ENCODE data around the gene PRR22. TPM values are rescaled to one million over a fixed set of nuclear protein-coding genes. Genes with fewer than 3 reads are reported as not detected.

The PRR22 gene
- total and polyA plus RNA-seq, 2 donors (not counting 3 experiments of a cell fraction or from before 2014, with no cell fraction given) = 1.4 to 3.4 TPM

DNA sequence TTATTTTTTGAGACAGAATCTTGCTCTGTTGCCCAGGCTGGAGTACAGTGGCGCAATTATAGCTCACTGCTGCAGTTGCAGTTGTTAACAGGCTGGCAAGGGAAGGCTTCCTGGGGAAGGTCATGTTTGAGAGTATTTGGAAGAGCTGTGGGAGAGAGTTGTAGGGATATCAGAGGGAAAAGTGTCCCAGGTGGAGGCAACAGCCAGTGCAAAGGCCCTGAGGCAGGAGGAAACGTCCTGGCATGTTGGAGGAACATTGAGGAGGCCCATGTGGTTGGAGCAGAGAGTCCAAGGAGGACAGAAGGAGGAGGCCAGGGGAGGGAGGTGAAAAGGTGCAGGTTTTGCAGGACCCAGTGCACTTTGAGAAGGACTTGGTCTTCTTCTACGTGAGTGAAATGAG lies 8.6 kb upstream of the PRR22 start:
- FAIRE-seq (no peak), DNase-seq (ENCODE audit: low read depth, low spot score) (no peak)
- Histone ChIP-seq H3K36me3 (ENCODE audit: control insufficient read depth in 2 of 2, extremely low read depth in 1 of 2, insufficient read depth in 2 of 2, low read length in 2 of 2) (peaks cover 4 to 11% of the 10 kb centered on the region in 2 experiments), H3K9me1 (replicated peaks; ENCODE audit: control insufficient read depth, extremely low read depth, insufficient read depth, low read length) (no peaks in the 10 kb centered on the region), H3K9ac (replicated peaks; ENCODE audit: extremely low read depth, insufficient read depth, low read length) (no peak overlapping the region), H3K79me2 (ENCODE audit: control insufficient read depth, insufficient read depth, low read length) (peaks cover 8% of the 10 kb centered on the region), H2AFZ (ENCODE audit: low read depth, low read length) (no peak overlapping the region), H4K20me1 (replicated peaks; ENCODE audit: control insufficient read depth, extremely low read depth, insufficient read depth, low read length) (no peaks in the 10 kb centered on the region), H3K4me2 (ENCODE audit: insufficient read depth, low read length) (no peak overlapping the region), H3K27me3 (ENCODE audit: control insufficient read depth in 2 of 2, insufficient read depth in 2 of 2, low read length in 2 of 2) (no peaks in the 10 kb centered on the region), H3K9me3 (replicated peaks; ENCODE audit: control insufficient read depth, insufficient read depth, low read length) (no peaks in the 10 kb centered on the region), H3K27ac (ENCODE audit: insufficient read depth, low read depth, low read length) (no peak overlapping the region), H3K4me1 (ENCODE audit: control insufficient read depth, extremely low read depth, insufficient read depth, low read length) (peaks cover 5% of the 10 kb centered on the region), H3K4me3 (replicated peaks in 1 of 3; ENCODE audit: insufficient read depth in 1 of 3, low read depth in 1 of 3, low read length in 3 of 3) (no peak overlapping the region)
- intact Hi-C loops (cut with micrococcal nuclease) (no loop called here), dilution Hi-C loops (cut with MboI; ENCODE audit: extremely low pct_ligation_motif_present, low sequenced_read_pairs) (no loop called here)
- CTCF ChIA-PET = interaction anchor here (0.8 to 2.6 kb wide), 5 partner anchors 11 to 270 kb away, joined by 3 to 20 read pairs (median 5); partner anchors contain the start of gene RPL36
- POLR2A ChIA-PET = no interaction called here
- no TSS peak for BruUV-seq (replicated peaks)
- TF ChIP-seq JUN (IDR thresholded peaks at IDR 0.05; ENCODE audit: borderline replicate concordance, insufficient read depth, insufficient read length, low read depth) (no peak), CTCF (IDR thresholded peaks at IDR 0.05; ENCODE audit: extremely low read depth in 1 of 2, insufficient read depth in 1 of 2, low read depth in 1 of 2, low read length in 2 of 2) (no peak), POLR2AphosphoS5 (IDR thresholded peaks at IDR 0.05; ENCODE audit: insufficient read depth, low read depth, low read length) (no peak), GATA2 (IDR thresholded peaks at IDR 0.05; ENCODE audit: insufficient read depth, insufficient read length, low read depth, low read length) (no peak), POLR2A (IDR thresholded peaks at IDR 0.05; ENCODE audit: low read depth, low read length) (no peak), MYC (IDR thresholded peaks at IDR 0.05; ENCODE audit: low read depth, low read length) (no peak), EZH2 (IDR thresholded peaks at IDR 0.05; ENCODE audit: borderline replicate concordance, low read depth, low read length, severe bottlenecking) (no peak), FOS (IDR thresholded peaks at IDR 0.05; ENCODE audit: borderline replicate concordance, insufficient read depth, low read length) (no peak)
- TF ChIP-seq, protein P1, sequence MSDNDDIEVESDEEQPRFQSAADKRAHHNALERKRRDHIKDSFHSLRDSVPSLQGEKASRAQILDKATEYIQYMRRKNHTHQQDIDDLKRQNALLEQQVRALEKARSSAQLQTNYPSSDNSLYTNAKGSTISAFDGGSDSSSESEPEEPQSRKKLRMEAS (IDR thresholded peaks at IDR 0.05; ENCODE audit: insufficient read depth, insufficient read length) = no peak

Measured in endothelial cell of umbilical vein (primary cell).